Measurements from ENCODE around the gene KIR3DL3. TPM values are rescaled to one million over a fixed set of nuclear protein-coding genes. Genes with fewer than 3 reads are reported as not detected.
A peak's percentile ranks its signal among the peaks of the same experiment; 100 is the strongest.
"Not testable (repeated sequence)": the region's sequence is repeated elsewhere in the genome, so short reads cannot be mapped to it uniquely, and the experiment has no call there.

Gene KIR3DL3
- total RNA-seq, 1 donor from 2014 or later = not detected

GRCh38 chr19:54729416-54730188, 5.4 kb downstream of the KIR3DL3 start:
- DNase-seq (ENCODE audit: low spot score) = no peak

- no peak for DNase-seq (ENCODE audit: low spot score)
These were observed 6.9 kb downstream of the KIR3DL3 start for GRCh38 chr19:54731191-54731590.

GRCh38 chr19:54738306-54738705, 14.1 kb downstream of the KIR3DL3 start, which contains the start of gene KIR2DL3:
Gene KIR2DL3 (plus strand): TSS chr19:54738513. CDS start chr19:54738546, 33 bp downstream.
- not testable (repeated sequence) for DNase-seq (ENCODE audit: low spot score)

GRCh38 chr19:54738715-54739114, 14.5 kb downstream of the KIR3DL3 start:
- no peak for DNase-seq (ENCODE audit: low spot score)

GRCh38 chr19:54739587-54740497, 15.6 kb downstream of the KIR3DL3 start:
- DNase-seq (ENCODE audit: low spot score) = no peak

- not testable (repeated sequence) for DNase-seq (ENCODE audit: low spot score)
These were observed 17.7 kb downstream of the KIR3DL3 start for GRCh38 chr19:54741950-54742349.

GRCh38 chr19:54744080-54744479, 19.8 kb downstream of the KIR3DL3 start:
- DNase-seq (ENCODE audit: low spot score) = peak; percentile 64

GRCh38 chr19:54747614-54748322, 23.5 kb downstream of the KIR3DL3 start:
- not testable (repeated sequence) for DNase-seq (ENCODE audit: low spot score)

GRCh38 chr19:54750276-54750675, 26.0 kb downstream of the KIR3DL3 start:
- DNase-seq (ENCODE audit: low spot score) = not testable (repeated sequence)

- not testable (repeated sequence) for DNase-seq (ENCODE audit: low spot score)
These were observed 32.2 kb downstream of the KIR3DL3 start for GRCh38 chr19:54756204-54757110.

GRCh38 chr19:54758577-54758976, 34.3 kb downstream of the KIR3DL3 start:
- not testable (repeated sequence) for DNase-seq (ENCODE audit: low spot score)

- peak; percentile 74 for DNase-seq (ENCODE audit: low spot score)
These were observed 40.0 kb downstream of the KIR3DL3 start for GRCh38 chr19:54764219-54764618.

- peak; percentile 76 for DNase-seq (ENCODE audit: low spot score)
These were observed 42.2 kb downstream of the KIR3DL3 start for GRCh38 chr19:54766464-54766863.

- peak; percentile 45 for DNase-seq (ENCODE audit: low spot score)
These were observed 45.4 kb downstream of the KIR3DL3 start, which contains the start of gene KIR2DL1 for GRCh38 chr19:54769646-54770045. Gene KIR2DL1 (plus strand): TSS chr19:54769793. CDS start chr19:54769851, 58 bp downstream.

GRCh38 chr19:54770511-54770910, 46.3 kb downstream of the KIR3DL3 start:
- DNase-seq (ENCODE audit: low spot score) = peak; percentile 26

- DNase-seq (ENCODE audit: low spot score) = peak; percentile 28
These were observed 47.0 kb downstream of the KIR3DL3 start for GRCh38 chr19:54771018-54771960.

- DNase-seq (ENCODE audit: low spot score) = peak; percentile 3
These were observed 48.4 kb downstream of the KIR3DL3 start for GRCh38 chr19:54772666-54773065.

- peak; percentile 59 for DNase-seq (ENCODE audit: low spot score)
These were observed 51.0 kb downstream of the KIR3DL3 start for GRCh38 chr19:54775095-54775815.

Data from mesenteric fat pad (tissue), 1 donor.